Pulmonary artery endothelial cell (primary cell): Measurements from ENCODE around the gene MLLT10. TPM values are rescaled to one million over a fixed set of nuclear protein-coding genes. Genes with fewer than 3 reads are reported as not detected.

Source experiments
- DNase-seq: peaks from one replicate; pipeline ENCODE4 v3.0.0-alpha.2; 2011; ENCODE audit warnings: low read depth, low spot score
- total RNA-seq: library from RNA; depleted of rRNA; stranded (reverse); fragments of >200 nt; gene quantifications from 2 replicates; pipeline ENCODE4 v1.2.3, GENCODE V29; 2014

Gene MLLT10
- total RNA-seq, 1 donor from 2014 or later = 36.9 TPM

GRCh38 chr10:21769041-21769440, 235.0 kb downstream of the MLLT10 start:
- DNase-seq = no peak

- DNase-seq = no peak
Observed at GRCh38 chr10:21771219-21771618, 237.2 kb downstream of the MLLT10 start.

DNA sequence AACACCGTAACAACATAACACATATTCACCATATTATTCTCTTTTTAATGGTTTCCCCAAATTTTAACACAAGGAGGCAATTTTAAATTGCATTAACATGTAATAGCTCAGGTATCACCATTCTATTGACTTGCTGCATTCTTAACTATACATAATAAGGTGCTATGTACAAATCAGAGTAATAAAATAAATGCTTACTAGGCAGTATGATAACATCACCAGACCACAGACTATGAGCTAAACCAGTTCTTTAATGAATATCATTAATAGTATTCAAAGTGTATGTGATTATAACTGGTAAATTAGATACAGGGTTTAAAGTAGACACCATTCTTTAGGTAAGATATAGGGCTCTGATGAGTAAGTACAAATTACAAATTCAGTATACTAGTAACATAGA, 242.9 kb downstream of the MLLT10 start:
- DNase-seq = no peak

DNA sequence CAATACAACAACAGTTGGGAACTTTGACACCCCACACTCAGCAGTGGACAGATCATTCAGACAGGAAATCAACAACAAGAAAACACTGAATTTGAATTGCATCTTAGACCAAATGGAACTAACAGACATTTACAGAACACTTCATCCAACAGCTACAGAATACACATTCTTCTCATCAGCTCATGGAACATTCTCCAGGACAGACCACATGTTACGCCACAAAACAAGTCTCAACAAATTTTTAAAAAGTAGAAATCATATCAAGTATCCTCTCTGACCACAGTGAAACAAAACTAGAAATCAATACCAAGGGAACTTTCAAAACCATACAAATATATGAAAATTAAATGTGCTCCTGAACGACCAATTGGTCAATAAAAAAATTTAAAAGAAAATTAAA, 257.2 kb downstream of the MLLT10 start:
- DNase-seq = no peak

Other genes starting within 250 kb of the MLLT10 start
- gene SKIDA1, start 8.6 kb upstream of the MLLT10 start, total RNA-seq = 0.33 and 0.46 TPM in 2 replicates